Measurements from ENCODE around the gene GLDN.

GRCh38 chr15:51348688-51349087 lies 7.2 kb downstream of the GLDN start:
- TF ChIP-seq, protein P1, sequence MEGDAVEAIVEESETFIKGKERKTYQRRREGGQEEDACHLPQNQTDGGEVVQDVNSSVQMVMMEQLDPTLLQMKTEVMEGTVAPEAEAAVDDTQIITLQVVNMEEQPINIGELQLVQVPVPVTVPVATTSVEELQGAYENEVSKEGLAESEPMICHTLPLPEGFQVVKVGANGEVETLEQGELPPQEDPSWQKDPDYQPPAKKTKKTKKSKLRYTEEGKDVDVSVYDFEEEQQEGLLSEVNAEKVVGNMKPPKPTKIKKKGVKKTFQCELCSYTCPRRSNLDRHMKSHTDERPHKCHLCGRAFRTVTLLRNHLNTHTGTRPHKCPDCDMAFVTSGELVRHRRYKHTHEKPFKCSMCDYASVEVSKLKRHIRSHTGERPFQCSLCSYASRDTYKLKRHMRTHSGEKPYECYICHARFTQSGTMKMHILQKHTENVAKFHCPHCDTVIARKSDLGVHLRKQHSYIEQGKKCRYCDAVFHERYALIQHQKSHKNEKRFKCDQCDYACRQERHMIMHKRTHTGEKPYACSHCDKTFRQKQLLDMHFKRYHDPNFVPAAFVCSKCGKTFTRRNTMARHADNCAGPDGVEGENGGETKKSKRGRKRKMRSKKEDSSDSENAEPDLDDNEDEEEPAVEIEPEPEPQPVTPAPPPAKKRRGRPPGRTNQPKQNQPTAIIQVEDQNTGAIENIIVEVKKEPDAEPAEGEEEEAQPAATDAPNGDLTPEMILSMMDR (conservative IDR thresholded peaks at IDR 0.05), result no peak
- no peak for TF ChIP-seq ZFX (IDR thresholded peaks at IDR 0.05)
